NCI-H460 (cell line): Measurements from ENCODE around the gene TSFM. TPM values are rescaled to one million over a fixed set of nuclear protein-coding genes. Genes with fewer than 3 reads are reported as not detected.
A peak's percentile ranks its signal among the peaks of the same experiment; 100 is the strongest.

ENCODE experiments used
- DNase-seq: peaks from one replicate; pipeline ENCODE4 v3.0.0-alpha.2; 2016; ENCODE audit warnings: low read depth; ENCODE audit errors: extremely low read depth
- polyA plus RNA-seq: library from polyadenylated mRNA; depleted of rRNA; stranded (reverse); fragments of >200 nt; gene quantifications from 2 replicates; pipeline ENCODE4 v1.2.3, GENCODE V29; 2014; cell fraction: nucleus; rRNA removed
- total RNA-seq: library from RNA; depleted of rRNA; stranded (reverse); fragments of >200 nt; shearing (Covaris generic); gene quantifications from 2 replicates; pipeline ENCODE4 v1.2.3, GENCODE V29; 2014; rRNA removed

TSFM gene
- 42.2 and 53.8 TPM in 2 replicates for total RNA-seq
- 48.3 and 58.3 TPM in 2 replicates for polyA plus RNA-seq

DNA sequence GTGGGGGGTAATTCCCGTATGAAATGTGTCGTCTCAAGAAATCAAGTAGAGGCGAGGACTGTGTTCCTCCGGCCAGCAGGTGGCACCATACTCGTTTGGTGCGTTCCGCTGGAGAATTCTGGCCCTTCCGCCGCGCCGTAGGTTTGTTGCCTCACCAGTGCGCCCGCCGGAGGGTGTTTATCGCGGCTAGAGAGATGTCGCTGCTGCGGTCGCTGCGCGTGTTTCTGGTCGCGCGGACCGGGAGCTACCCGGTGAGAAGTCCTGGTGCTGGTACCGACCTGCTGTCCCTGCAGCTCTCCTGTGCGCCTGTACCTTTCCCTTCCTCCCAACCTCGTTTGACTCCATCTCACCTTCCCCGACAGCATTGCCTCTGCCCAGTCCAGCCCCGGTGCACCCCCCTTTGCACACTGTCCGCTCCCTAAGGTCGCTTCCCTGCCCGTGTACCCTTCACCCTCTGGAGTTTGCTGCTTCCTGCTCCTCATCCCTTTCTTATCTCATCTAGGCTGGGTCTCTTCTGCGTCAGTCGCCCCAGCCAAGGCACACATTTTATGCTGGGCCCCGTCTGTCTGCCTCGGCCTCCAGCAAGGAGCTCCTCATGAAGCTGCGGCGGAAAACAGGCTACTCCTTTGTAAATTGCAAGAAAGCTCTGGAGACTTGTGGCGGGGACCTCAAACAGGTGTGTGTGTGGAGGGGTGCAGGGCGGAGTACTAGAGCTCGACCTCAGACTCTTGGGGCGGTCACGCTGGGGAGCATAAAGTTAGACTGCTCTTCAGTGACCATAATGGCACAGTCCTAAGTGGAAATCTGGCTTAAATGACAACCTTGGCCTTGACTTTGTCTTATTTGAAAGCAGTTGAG lies at the start of gene TSFM:
TSS of gene TSFM (plus strand) at position 180 of the 858 bp plus-strand sequence. CDS start at position 195, 15 bp downstream.
- peak; percentile 94 for DNase-seq

DNA sequence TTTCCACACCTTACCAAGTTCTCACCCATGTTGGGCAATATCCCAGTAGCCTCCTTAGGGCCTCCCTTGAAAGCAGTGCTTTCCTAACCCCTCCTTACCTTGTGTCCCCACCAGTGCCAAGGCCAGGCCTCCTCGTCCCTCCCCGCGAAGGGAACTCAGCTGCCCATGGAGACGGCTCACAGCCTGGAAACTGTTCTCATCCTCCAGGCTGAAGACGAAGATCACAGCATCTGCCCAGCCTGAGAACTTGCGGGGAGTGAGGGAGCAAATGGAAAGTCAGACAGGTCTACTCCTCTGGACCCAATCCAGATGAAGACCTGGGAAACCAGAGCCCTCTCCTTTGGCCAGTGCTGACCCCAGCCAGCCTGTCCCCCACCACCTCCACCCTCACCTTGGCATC lies 48.7 kb upstream of the TSFM start:
- DNase-seq, result no peak

DNA sequence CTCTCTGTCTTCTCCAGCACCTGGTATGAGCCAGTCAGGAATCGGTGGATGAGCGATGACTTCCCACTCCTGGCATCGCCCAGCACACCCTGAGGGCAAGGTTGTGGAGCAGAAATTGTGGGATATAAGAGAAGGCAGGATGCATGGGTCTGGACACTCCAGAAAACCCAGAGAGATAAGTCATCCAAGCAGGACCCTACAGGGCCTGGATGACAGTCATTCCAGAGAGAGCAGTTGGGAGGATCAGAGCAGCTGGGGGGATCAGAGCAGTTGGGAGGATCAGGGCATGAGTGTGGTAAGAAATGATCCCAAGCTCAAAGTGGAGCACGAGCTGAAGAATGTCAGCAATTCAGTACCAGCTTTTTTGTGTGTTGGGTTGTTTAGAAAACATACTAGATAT lies 48.0 kb upstream of the TSFM start:
- DNase-seq, result no peak

DNA sequence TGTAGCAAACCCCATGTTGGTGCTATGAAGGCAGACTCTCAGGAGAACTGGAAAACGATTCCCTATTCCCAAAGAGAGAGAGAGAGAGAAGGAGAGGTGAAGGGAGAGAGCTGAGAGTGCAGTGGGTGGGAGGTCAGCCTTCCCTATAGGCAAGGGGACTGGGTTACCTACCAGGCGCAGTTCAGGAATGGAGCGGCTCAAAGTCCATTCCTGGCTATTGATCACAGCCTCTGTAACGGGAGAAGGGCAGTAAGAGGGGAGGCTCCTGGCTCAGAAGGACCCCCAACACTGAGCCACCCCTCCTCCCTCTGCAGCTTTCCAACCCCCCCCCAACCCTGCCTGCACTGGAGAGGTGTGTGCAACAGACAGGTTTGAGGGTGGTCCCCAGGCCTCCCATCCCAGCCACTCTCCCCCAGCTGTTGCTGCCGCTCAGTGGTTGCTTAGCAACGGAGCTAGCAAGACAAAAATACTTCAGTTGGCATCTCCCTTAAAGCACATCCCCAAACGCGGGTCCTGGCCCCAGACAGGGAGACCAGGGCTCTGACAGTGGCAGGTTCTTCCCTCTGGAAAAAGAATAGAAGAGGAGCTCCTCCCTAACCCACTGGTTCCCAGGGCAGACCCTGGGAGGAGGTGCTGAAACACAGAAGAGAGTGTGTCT lies 47.3 kb upstream of the TSFM start:
- DNase-seq, result no peak

DNA sequence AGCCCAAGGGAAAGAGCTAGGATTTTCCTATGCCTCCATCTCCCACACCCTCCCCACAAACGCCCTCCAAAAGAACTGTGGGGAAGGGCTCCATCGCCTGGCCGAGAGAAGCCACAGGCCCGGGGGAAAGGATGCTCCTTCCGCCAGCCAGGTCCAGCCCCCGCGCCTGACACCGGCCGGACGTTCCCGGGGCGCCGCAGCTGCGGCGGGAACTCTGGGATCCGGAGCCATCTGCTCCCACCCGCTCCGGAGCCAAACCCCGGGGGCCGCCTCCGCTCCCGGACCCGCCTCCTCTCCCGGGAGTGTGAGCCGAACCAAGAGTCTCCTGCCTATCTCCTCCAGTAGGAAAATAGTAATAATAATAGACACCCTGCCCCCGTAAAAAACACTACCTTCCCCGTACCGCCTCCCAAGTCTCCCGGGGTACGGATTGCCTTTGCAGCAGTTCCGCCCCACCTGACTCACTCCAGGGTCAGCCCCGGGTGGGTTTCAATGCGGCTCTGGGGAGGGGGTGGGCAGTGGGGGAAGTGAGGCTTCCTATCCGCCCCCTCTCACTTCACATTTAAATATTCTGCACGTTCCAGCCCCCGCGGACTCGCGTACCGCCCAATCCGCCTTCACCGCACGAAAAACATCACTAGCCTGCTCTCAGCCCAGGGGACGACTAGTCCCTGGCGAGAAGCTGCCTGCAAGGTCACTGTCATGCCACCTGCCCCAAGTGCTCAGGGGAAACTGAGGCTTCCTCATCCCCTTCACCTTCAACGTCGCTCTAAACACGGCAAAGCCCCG lies 46.4 kb upstream of the TSFM start:
- DNase-seq, result peak; percentile 48

- DNase-seq, result no peak
Observed at GRCh38 chr12:57736741-57737466, 45.7 kb upstream of the TSFM start.

GRCh38 chr12:57737467-57738460 lies 44.8 kb upstream of the TSFM start:
- no peak for DNase-seq

DNA sequence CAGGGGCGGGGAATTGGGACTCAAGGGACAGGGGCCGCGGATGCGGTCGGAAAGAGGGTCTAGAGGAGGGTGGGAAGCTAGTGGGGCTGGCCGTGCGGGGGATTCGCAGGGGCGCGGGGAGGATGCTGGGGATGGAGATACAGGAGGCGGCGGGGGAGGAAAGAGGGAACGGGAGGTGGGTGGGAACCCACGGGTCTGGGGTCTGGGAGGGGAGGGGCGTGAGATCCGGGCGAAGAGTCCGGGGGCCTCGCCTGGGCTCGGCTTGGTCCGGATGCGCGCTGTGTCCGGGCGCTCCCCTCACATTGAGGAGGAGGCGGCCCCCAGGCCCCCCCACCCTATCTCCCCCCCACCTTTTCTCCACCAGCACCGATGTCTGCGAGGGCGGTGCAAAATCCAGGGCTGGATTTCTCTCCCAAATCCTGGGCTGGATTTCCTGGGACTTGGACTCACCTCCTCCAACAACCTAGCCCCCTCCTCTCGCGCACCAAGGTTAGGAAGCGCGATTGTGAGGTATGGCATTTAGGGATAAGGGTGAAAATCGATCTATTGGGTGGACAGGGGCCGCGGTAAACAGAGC lies 43.8 kb upstream of the TSFM start, which contains the start of gene AGAP2:
TSS of gene AGAP2 (minus strand) at position 82 of the 577 bp plus-strand sequence. CDS start 496 bp downstream, outside the sequence.
- no peak for DNase-seq

GRCh38 chr12:57739387-57739786 lies 43.2 kb upstream of the TSFM start:
- no peak for DNase-seq

- no peak for DNase-seq
Observed at GRCh38 chr12:57739914-57740538, 42.6 kb upstream of the TSFM start.

DNA sequence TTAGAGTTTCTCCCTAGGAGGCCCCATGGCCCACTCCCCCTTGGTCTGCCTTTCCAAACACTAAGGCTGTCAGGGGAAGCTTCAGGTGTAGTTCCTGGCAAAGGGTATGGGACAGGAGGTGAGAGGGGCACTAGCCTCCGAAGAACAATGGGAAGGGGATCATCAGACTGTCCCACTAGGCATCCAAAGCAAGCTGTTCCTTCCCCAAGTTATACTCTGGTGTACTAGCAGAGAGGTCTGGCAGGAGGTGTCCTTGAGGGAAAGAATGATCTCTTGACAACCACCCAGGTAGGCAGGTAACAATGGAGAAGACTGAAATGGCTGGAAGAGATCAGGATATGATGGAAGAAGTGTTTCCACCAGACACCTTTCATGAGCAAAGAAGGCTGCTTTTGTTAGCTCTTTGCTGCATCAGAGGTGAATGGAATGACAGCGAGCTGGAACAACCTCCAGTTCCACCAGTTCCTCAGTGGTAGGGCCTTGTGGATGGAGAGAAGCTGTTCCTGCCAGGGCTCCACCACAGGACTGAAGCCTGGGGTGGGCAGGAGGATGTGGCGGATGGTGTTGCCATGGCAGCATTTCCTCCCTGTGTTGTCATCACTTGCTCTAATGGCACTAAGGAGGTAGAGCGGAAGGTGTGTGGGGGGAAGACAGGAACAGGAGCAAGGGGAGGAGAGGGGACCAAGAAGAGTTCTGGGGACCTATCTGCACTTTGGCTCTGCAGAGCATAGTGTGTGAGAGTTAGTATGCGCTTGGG lies 41.8 kb upstream of the TSFM start:
- no peak for DNase-seq

- no peak for DNase-seq
Observed at GRCh38 chr12:57741413-57741789, 41.2 kb upstream of the TSFM start.

DNA sequence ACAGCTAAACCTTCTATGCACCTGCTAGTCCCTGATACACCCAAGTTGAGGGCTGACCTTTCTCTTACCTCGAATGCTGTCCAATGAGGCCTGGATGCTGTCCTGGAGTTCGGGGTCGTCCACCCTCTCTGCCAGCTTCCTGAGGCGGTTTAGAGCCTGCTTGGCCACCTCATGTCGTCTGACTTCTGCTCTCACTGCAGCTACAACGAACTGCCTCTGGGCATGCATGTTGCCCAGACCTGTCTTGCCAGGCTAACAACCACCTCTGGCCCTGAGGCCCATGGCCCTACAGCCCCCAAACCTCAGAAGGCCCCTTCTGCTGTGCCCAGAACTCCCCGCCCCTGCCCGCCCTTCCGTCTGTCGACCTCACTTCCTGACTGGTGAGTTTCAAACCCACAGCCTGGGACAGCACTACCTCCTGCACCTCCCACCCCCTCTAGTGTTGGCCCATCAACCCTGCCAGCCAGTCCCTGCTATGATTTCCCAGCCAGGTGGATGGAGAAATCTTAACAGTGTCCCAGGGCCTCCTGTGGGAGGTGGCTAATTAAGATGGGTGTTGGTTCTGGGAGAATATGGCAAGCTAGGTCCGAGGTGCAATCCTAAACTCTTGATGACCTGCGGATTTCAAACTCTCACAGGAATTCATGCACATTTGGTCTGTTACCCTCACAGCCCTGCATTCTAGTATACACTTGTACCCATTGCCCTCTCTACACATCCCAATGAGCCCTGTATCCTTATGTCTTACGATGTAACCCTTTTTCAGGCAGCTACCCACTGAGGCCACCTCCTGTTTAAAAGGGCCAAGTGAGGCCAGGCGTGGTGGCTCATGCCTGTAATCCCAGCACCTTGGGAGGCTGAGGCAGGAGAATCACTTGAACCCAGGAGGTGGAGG lies 40.5 kb upstream of the TSFM start:
- no peak for DNase-seq

DNA sequence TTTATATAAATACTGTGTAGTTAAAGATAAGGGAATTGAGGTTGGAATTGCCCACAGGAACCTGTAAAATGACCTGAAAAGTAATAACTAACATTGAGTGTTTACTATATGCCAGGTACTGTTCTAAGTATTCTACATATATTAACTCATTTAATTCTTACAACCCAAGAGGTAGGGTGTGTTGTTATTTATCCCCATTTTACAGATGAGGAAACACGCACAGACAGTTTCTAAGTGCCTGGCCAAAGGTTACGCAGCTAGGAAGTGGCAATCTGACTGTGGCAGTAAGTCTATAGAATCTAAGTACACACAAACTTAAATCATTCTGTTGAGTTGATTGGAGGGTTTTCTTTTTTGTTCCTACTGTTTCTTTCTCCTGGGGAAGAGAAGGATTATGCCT lies 38.8 kb upstream of the TSFM start:
- no peak for DNase-seq

- peak; percentile 77 for DNase-seq
Observed at GRCh38 chr12:57744194-57744776, 38.3 kb upstream of the TSFM start.
